Fibroblast of pulmonary artery (primary cell): Measurements from ENCODE around the gene SMAD7.

Source experiments
- DNase-seq: peaks from one replicate; pipeline ENCODE4 v3.0.0-alpha.2; 2010; ENCODE audit warnings: low read depth
- H3K4me3 ChIP-seq: replicated peaks from 2 replicates; pipeline ENCODE4 v1.5.1; 2011; ENCODE audit warnings: low read depth, mild to moderate bottlenecking, control low read depth, low read length, moderate library complexity
- CTCF ChIP-seq: IDR thresholded peaks from 2 replicates; pipeline ENCODE4 v1.5.1; 2011; ENCODE audit warnings: mild to moderate bottlenecking, control low read depth, low read length, inconsistent platforms; ENCODE audit errors: missing control alignments

SMAD7 gene

GRCh38 chr18:48985161-48985560 is 34.4 kb upstream of the SMAD7 start:
- TF ChIP-seq CTCF = no peak
- no peak overlapping the region for H3K4me3 ChIP-seq
- DNase-seq = no peak

- no peak for TF ChIP-seq CTCF
- DNase-seq = peak; percentile 55
- H3K4me3 ChIP-seq = no peak overlapping the region
Observed at GRCh38 chr18:48983793-48984437, 33.1 kb upstream of the SMAD7 start.

GRCh38 chr18:48982266-48982665 is 31.5 kb upstream of the SMAD7 start:
- H3K4me3 ChIP-seq = no peak overlapping the region
- no peak for DNase-seq
- TF ChIP-seq CTCF = no peak

GRCh38 chr18:48979944-48980890 is 29.5 kb upstream of the SMAD7 start:
- no peak for DNase-seq
- H3K4me3 ChIP-seq = no peak overlapping the region
- TF ChIP-seq CTCF = no peak

- TF ChIP-seq CTCF = no peak
- H3K4me3 ChIP-seq = no peak overlapping the region
- DNase-seq = no peak
Observed at GRCh38 chr18:48977914-48978313, 27.1 kb upstream of the SMAD7 start.

- peak overlapping the region; percentile 59 for H3K4me3 ChIP-seq
- DNase-seq = peak; percentile 57
- no peak for TF ChIP-seq CTCF
Observed at GRCh38 chr18:48975817-48976649, 25.3 kb upstream of the SMAD7 start.
